ENCODE data around the gene TDRD10.

The TDRD10 gene

GRCh38 chr1:154582885-154583284 is 80.9 kb downstream of the TDRD10 start:
- DNase-seq, result no peak

- DNase-seq, result no peak
These were observed 81.8 kb downstream of the TDRD10 start for GRCh38 chr1:154583773-154584172.

DNA sequence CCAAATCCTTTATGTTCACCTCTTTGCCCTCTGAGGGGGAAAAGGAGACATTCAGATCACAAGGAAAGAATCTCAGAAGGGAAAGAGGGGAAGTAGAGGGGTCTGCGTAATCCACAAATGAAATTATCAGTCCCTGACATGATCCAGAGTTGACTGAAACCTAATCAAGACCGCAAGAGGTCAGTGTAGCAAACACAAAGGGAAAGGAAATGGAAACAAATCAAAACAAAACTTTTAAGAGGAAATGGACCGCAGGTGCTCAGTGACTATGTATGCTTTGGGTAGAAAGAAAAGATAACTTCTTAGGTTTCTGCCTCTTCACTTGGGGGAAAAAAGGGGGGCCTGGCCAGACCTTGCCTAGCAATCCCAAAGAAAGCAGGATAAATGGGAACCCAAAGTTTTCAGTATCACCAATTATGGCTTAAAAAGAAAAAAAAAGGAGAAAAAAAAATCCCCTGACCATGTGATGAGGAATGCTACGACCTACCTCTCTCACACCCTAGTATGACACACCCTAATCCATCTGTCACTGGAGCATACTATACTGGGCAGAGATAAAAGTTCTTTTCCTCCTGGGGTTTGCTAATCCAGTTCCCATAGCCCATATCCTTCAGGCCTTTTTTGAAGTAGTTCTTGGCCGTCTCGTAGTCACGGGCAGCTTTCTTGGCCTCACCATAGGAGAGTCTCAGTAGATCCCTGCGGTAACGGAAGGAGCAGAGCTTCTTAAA is 82.4 kb downstream of the TDRD10 start:
- DNase-seq, result no peak

DNA sequence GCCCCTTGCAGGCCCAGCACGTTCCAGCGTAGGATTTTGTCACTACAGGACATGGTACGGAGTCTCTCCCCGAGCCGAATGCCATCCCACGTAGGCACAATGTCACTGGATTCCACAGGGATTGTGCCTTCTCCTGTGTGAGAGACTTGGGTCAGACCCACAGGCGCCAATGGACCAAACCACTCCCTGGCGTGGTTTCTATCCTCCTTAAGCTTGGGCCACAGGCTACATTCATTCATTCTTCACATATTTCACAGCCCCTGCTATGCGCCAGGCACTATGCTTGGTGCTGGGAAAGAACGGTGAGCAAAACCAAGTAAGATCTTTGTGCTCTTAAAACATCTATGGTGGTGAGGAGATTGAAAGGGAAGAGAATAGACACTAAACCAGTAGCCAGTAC is 84.2 kb downstream of the TDRD10 start:
- DNase-seq, result no peak

DNA sequence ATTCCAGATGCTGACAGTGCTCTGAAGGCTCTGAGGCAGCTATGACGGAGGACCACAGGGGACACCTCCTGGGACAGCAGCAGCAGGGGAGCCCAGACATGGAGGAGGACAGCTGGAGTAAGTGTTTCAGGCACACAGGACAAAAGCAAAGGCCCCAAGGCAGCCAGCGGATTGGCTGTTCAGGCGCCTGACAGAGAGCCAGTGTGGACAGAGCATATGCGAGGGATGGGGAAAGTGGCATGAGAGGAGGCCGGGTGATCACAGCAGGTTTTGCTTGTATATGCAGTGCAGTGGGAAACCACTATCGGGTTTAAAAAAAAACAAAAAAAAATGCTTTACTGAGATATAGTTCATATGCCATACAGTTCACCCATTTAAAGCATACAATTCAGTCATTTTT is 84.6 kb downstream of the TDRD10 start:
- no peak for DNase-seq

DNA sequence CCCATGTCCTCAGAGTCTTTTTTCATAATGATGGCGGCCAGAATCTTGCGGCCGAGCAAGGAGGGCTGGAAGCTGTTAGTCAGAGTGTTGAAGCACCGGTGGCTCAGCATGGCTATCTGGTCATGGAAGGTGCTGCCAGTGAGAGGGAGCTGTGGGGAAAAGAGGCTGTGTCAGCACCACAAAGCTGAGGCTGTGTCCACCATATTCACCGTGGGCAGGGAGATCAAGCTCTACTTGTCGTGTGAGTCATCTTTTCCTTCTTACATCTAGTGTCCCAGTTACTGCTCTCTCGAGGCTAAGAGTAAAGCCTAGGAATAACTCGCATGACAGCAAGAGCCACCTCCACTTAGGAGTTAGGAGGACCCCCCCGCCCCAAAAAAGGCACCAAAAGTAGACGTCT is 87.8 kb downstream of the TDRD10 start:
- no peak for DNase-seq

- DNase-seq, result no peak
These were observed 88.7 kb downstream of the TDRD10 start for GRCh38 chr1:154590756-154591155.

DNA sequence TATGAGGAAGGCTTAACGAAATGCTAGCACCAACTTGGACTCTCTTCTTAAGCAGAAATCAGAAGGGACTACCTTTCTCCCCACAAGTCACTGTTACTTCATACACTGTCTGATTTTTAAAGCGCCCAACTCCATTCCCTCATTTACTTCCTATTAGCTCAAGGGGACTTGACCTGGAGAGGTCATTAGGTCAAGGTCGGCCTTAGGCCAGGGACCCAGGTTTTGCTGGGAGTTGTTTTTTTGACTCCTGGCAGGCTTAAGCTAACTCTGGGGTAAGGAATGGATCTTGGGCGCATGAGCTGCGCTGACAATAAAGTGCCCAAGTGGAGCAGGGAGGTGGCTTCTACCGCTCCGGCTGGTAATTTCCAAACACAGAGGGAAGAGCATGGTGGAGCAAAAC is 89.2 kb downstream of the TDRD10 start:
- no peak for DNase-seq

GRCh38 chr1:154593390-154593789 is 91.4 kb downstream of the TDRD10 start:
- DNase-seq, result no peak

DNA sequence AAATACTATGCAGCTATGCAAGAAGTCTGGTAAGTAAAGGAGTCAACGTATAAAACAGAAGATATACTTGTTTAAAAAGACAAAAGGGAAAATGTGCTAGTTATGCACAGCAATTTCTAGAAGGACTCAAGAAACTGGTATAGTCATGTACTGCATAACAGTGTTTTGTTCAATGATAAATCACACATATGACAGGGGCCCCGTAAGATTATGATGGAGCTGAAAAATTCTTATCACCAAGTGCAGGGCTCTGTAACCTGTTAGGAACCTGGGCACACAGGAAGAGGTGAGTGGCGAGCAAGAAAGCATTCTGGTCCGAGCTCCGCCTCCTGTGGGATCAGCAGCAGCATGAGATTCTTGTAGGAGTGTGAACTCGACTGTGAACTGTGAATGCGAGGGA is 92.8 kb downstream of the TDRD10 start:
- DNase-seq, result no peak

DNA sequence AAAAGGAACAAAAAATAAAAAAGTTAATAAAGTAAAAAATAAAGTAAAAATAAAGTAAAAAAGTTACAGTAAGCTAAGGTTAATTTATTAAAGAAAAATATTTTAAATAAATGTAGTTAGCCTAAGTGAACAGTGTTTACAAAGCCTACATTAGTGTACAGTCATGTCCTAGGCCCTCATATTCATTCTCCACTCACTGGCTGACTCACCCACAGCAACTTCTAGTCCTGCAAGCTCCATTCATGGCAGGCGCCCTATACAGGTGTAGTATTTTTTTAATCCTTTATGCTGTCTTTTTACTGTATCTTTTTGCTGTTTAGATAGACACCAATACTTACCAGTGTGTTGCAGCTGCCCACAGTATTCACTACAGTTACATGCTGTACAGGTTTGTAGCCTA is 93.6 kb downstream of the TDRD10 start:
- DNase-seq, result no peak
